ENCODE data around the gene RPL31.

RPL31 gene

DNA sequence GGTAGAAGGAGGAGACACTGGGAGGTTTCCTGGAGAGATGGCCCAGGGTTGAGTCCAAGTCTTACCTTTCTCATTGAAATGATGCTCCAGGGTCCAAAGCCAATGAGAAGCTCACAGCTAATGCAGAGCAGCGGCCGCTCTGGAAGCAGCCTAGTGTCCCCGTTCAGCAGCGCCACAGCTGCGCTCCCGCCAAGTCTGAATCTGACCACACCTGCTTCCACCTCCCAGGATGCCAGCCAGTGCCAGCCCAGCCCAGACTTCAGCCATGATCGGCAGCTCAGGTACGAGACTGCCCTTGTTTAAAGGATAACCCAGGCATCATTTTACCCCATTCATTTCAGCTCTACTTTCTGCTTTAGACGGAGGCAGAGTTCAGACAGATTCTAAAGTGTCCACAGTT lies 11.9 kb upstream of the RPL31 start:
- no peak for DNase-seq (ENCODE audit: extremely low read depth, insufficient read length)
- H3K27me3 ChIP-seq (replicated peaks; ENCODE audit: control insufficient read depth, insufficient read depth, low read length) = no peaks in the 10 kb centered on the region; the same call in 1 of the 2 replicates
- TF ChIP-seq, protein P1, sequence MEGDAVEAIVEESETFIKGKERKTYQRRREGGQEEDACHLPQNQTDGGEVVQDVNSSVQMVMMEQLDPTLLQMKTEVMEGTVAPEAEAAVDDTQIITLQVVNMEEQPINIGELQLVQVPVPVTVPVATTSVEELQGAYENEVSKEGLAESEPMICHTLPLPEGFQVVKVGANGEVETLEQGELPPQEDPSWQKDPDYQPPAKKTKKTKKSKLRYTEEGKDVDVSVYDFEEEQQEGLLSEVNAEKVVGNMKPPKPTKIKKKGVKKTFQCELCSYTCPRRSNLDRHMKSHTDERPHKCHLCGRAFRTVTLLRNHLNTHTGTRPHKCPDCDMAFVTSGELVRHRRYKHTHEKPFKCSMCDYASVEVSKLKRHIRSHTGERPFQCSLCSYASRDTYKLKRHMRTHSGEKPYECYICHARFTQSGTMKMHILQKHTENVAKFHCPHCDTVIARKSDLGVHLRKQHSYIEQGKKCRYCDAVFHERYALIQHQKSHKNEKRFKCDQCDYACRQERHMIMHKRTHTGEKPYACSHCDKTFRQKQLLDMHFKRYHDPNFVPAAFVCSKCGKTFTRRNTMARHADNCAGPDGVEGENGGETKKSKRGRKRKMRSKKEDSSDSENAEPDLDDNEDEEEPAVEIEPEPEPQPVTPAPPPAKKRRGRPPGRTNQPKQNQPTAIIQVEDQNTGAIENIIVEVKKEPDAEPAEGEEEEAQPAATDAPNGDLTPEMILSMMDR (IDR thresholded peaks at IDR 0.05; ENCODE audit: insufficient read depth, low read length, poor library complexity, severe bottlenecking) = no peak
- no peak overlapping the region for H3K4me3 ChIP-seq (replicated peaks; ENCODE audit: low read depth, low read length)
- no peaks in the 10 kb centered on the region for H3K36me3 ChIP-seq (ENCODE audit: control insufficient read depth, insufficient read depth, low read length)

DNA sequence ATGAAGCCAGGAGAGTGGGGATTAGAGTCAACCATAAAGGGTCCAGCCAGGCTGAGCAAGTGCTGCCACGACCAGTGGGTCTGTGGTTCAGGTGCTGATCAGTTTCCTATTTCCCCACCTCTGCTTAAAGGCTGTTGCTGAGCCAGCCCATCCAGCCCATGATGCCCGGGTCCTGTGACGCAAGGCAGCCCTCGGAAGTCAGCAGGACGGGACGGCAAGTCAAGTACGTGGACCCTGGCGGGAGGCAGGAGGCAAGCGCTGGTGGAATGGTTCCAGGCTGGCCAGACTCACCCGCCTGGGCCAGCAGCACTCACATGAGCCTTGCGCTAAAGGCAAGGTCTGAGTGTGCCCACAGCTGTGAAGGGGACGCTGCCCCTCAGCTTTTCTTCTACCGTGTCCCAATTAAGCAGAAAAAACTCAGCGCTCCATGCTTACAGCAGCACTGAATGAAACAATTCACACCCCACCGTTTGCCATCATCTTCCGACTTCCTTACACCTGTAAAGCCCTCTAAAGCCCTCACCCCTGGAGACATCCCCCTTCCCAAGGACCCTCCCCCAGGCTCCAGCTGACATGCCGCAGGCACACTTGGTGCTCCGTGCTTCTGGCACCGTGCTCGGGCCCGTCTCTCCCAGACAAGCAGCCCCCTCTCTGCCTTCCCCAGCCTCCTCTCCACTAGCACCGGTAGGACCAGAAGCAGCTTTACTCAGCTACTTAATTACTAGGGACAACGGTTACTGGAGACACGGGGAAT lies 11.3 kb upstream of the RPL31 start:
- no peak for DNase-seq (ENCODE audit: extremely low read depth, insufficient read length)
- Histone ChIP-seq H3K27me3 (replicated peaks; ENCODE audit: control insufficient read depth, insufficient read depth, low read length) (no peaks in the 10 kb centered on the region; the same call in 1 of the 2 replicates), H3K4me3 (replicated peaks; ENCODE audit: low read depth, low read length) (no peak overlapping the region), H3K36me3 (ENCODE audit: control insufficient read depth, insufficient read depth, low read length) (no peaks in the 10 kb centered on the region)
- TF ChIP-seq, protein P1 (IDR thresholded peaks at IDR 0.05; ENCODE audit: insufficient read depth, low read length, poor library complexity, severe bottlenecking) = no peak

DNA sequence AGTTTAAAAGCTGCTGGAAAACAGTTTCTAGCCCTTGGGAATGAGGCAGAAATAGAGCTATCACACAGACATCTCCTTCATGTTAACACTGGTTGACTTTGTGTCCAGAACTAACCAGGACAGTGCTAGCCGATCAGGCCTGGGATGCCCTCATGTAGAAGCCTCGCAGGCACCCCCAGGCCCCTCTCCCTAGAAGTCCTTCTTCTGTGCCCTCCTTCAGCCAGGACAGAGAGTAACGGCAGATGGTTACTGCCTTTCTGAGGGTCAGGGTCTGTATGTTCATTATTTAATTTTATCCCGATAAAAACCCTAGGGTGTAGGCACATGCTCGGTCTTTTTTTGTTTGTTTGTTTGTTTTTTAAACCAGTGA lies 10.7 kb upstream of the RPL31 start:
- no peak for DNase-seq (ENCODE audit: extremely low read depth, insufficient read length)
- H3K27me3 ChIP-seq (replicated peaks; ENCODE audit: control insufficient read depth, insufficient read depth, low read length) = no peaks in the 10 kb centered on the region; the same call in 1 of the 2 replicates
- no peak overlapping the region for H3K4me3 ChIP-seq (replicated peaks; ENCODE audit: low read depth, low read length)
- no peaks in the 10 kb centered on the region for H3K36me3 ChIP-seq (ENCODE audit: control insufficient read depth, insufficient read depth, low read length)
- TF ChIP-seq, protein P1 (IDR thresholded peaks at IDR 0.05; ENCODE audit: insufficient read depth, low read length, poor library complexity, severe bottlenecking) = no peak

DNA sequence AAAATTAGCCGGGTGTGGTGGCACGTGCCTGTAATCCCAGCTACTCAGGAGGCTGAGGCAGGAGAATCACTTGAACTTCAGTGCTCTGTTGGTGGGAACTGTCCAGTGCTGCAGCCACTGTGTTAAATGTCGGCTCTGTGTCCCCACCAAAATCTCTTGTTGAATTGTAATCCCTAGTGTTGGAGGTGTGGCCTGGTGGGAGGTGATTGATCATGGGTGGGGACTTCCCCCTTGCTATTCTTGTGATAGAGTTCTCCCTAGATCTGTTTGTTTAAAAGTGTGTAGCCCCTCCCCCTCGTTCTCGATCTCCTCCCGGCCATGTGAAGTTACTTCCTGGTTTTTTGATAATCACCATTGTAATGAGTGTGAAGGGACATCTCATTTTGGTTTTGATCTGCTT lies 9.8 kb upstream of the RPL31 start:
- Histone ChIP-seq H3K4me3 (replicated peaks; ENCODE audit: low read depth, low read length) (no peak overlapping the region), H3K27me3 (replicated peaks; ENCODE audit: control insufficient read depth, insufficient read depth, low read length) (no peaks in the 10 kb centered on the region; the same call in 1 of the 2 replicates), H3K36me3 (ENCODE audit: control insufficient read depth, insufficient read depth, low read length) (no peaks in the 10 kb centered on the region)
- DNase-seq (ENCODE audit: extremely low read depth, insufficient read length) = no peak
- TF ChIP-seq, protein P1 (IDR thresholded peaks at IDR 0.05; ENCODE audit: insufficient read depth, low read length, poor library complexity, severe bottlenecking) = no peak

DNA sequence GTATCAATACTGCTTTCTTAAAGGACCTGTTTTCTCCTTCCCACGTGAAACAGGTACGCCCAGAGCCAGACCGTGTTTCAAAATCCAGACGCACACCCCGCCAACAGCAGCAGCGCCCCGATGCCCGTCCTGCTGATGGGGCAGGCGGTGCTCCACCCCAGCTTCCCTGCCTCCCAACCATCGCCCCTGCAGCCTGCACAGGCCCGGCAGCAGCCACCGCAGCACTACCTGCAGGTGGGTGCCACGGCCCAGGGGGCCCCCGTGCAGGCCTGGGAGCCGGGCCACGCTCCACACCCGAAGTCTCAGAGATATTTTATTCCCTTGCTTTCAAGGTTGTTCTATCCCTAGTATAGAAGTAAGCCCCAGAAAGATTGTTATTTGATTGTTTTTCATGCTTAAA lies 8.8 kb upstream of the RPL31 start:
- H3K36me3 ChIP-seq (ENCODE audit: control insufficient read depth, insufficient read depth, low read length) = no peaks in the 10 kb centered on the region
- no peak overlapping the region for H3K4me3 ChIP-seq (replicated peaks; ENCODE audit: low read depth, low read length)
- no peaks in the 10 kb centered on the region; the same call in none of the 2 replicates for H3K27me3 ChIP-seq (replicated peaks; ENCODE audit: control insufficient read depth, insufficient read depth, low read length)
- no peak for DNase-seq (ENCODE audit: extremely low read depth, insufficient read length)
- TF ChIP-seq, protein P1 (IDR thresholded peaks at IDR 0.05; ENCODE audit: insufficient read depth, low read length, poor library complexity, severe bottlenecking) = no peak

All from GM06990 (cell line).